ENCODE measurements around the gene CLEC1A. TPM values are rescaled to one million over a fixed set of nuclear protein-coding genes. Genes with fewer than 3 reads are reported as not detected.
A peak's percentile ranks its signal among the peaks of the same experiment; 100 is the strongest.

Gene CLEC1A
- total RNA-seq, 6 experiments from 2014 or later = 0.14 to 1.2 (median 0.71) TPM

GRCh38 chr12:10082117-10082874, 16.5 kb downstream of the CLEC1A start:
- H3K36me3 Mint-ChIP-seq (ENCODE audit: low read depth) = peaks cover 15% of the 10 kb centered on the region; the same call in 1 of the 2 replicates
- H3K4me1 Mint-ChIP-seq (ENCODE audit: low read depth) = peaks cover 21% of the 10 kb centered on the region
- no peak overlapping the region for H3K27ac Mint-ChIP-seq
- no peak for DNase-seq
- H3K4me3 Mint-ChIP-seq = no peak overlapping the region
- TF ChIP-seq CTCF (IDR thresholded peaks at IDR 0.05) = no peak
- peaks cover 14% of the 10 kb centered on the region for H3K9me3 Mint-ChIP-seq
- H3K27me3 Mint-ChIP-seq (ENCODE audit: insufficient read depth) = no peaks in the 10 kb centered on the region

- H3K27ac Mint-ChIP-seq = no peak overlapping the region
- no peaks in the 10 kb centered on the region for H3K9me3 Mint-ChIP-seq
These were observed 23.3 kb downstream of the CLEC1A start for GRCh38 chr12:10075451-10075850.

GRCh38 chr12:10073261-10073660, 25.5 kb downstream of the CLEC1A start:
- H3K27me3 Mint-ChIP-seq (ENCODE audit: insufficient read depth) = no peaks in the 10 kb centered on the region
- H3K27ac Mint-ChIP-seq = no peak overlapping the region
- no peak for DNase-seq
- TF ChIP-seq CTCF (IDR thresholded peaks at IDR 0.05) = no peak
- no peak overlapping the region for H3K4me3 Mint-ChIP-seq
- H3K36me3 Mint-ChIP-seq (ENCODE audit: low read depth) = peaks cover 12% of the 10 kb centered on the region
- H3K9me3 Mint-ChIP-seq = no peaks in the 10 kb centered on the region
- H3K4me1 Mint-ChIP-seq (ENCODE audit: low read depth) = peaks cover 46% of the 10 kb centered on the region

More at GRCh38 chr12:10075451-10075850, 23.3 kb downstream of the CLEC1A start:
- DNase-seq = no peak
- Mint-ChIP-seq H3K4me1 (ENCODE audit: low read depth) (peaks cover 24% of the 10 kb centered on the region), H3K4me3 (no peak overlapping the region), H3K27me3 (ENCODE audit: insufficient read depth) (no peaks in the 10 kb centered on the region), H3K36me3 (ENCODE audit: low read depth) (peaks cover 4% of the 10 kb centered on the region)
- no peak for TF ChIP-seq CTCF (IDR thresholded peaks at IDR 0.05)

- DNase-seq = no peak
- Mint-ChIP-seq H3K4me3 (no peak overlapping the region), H3K27me3 (ENCODE audit: insufficient read depth) (no peaks in the 10 kb centered on the region), H3K9me3 (no peaks in the 10 kb centered on the region), H3K36me3 (ENCODE audit: low read depth) (peaks cover 12% of the 10 kb centered on the region), H3K27ac (no peak overlapping the region), H3K4me1 (ENCODE audit: low read depth) (peaks cover 51% of the 10 kb centered on the region)
- TF ChIP-seq CTCF (IDR thresholded peaks at IDR 0.05) = no peak
These were observed 26.7 kb downstream of the CLEC1A start for GRCh38 chr12:10072131-10072530.

GRCh38 chr12:10070380-10070779, 28.4 kb downstream of the CLEC1A start:
- no peak for DNase-seq
- Mint-ChIP-seq H3K4me3 (no peak overlapping the region), H3K27me3 (ENCODE audit: insufficient read depth) (no peaks in the 10 kb centered on the region), H3K4me1 (ENCODE audit: low read depth) (peaks cover 68% of the 10 kb centered on the region), H3K27ac (peak overlapping the region; percentile 87), H3K9me3 (no peaks in the 10 kb centered on the region), H3K36me3 (ENCODE audit: low read depth) (peaks cover 12% of the 10 kb centered on the region)
- no peak for TF ChIP-seq CTCF (IDR thresholded peaks at IDR 0.05)
